HuH-7.5 (cell line): ENCODE results near the gene BRI3.

Source experiments
- DNase-seq: peaks from one replicate; pipeline ENCODE4 v3.0.0; 2011; ENCODE audit warnings: low spot score

BRI3 gene

DNA sequence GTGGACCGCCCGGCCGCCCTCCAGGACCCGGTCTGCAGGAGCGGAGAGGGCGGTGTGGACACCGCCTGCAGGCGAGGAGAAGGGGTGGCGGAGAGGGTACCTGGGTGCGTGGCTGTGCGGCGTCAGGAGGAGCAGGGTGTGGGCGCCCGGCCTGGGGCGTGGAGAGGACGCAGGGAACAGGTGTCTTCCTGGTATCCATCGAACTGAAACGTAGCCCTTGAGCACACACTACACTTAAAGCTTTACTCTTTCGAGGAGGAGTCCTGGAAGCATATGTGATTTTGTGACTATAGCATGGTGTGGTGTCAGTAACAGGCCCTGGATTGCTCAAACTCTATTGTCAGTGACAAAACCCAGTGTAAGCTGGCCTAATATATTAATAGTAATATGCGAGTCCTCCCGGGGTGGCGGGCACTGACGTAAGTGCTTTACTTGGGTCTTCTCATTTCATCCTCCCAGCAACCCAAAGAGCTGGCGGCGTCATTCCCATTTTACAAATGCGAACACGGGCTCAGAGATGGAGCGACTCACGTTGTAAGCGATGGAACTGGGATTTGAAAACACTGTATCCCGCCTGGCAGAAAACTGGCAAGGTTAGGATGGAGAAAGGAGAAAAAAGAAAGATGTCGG lies 28.9 kb upstream of the BRI3 start:
- peak; percentile 52 for DNase-seq

DNA sequence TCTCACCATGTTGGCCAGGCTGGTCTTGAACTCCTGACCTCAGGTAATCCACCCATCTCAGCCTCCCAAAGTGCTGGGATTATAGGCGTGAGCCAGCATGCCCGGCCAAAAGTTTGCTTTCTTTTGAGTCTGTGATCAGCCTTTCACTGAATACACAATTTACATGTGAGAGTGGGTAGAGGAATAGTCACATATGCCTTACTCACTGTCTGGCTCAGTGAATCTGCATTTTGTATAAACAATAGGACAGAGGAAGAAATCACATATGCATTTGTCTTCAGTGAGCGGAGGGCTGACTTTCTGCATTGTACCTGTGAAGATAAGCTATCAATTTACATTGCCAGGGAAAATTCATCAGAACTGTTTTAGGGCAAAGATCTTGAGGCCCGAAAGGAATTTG lies 27.0 kb upstream of the BRI3 start:
- no peak for DNase-seq

DNA sequence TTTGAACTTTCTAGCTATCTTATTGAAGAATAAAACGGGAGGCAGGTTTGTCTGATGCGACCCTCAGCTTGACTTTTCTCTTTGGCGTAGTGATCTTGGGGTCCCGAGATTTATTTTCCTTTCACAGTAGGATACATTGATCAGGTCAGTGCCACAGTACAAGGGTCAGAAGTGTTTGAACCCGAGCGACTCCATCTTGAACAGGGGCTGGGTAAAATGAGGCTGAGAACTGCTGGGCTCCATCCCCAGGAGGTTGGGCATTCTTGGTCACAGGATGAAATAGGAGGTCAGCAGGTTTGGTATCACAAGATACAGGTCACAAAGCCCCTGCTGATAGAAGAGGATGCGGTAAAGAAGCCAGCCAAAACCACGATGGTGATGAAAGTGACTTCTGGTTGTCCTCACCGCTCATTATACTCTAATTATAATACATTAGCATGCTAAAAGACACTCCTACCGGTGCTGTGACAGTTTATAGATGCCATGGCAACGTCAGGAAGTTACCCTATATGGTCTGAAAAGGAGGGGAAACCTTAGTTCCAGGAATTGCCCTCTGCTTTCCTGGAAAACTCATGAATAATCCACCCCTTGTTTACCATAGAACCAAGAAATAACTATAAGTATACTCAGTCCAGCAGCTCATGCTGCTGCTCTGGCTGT lies 26.4 kb upstream of the BRI3 start:
- DNase-seq = no peak

DNA sequence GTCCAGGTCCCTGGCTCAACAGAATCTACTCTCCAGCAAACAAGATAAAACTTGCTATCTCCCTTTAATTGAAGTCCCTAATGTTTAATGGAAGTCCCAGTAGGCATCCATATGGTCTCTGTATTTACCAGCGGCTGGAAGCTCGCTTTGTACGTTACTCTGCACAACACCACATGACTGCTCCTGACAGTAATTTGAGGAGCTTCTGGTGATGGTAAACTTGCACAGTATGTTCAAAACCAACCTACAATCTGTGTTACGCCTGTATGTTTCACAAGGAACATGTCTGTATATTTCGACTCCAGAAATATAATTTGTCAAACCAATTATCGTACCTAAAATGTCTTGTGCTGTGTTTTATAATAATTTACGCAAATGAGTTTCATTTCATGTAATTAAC lies 25.1 kb upstream of the BRI3 start:
- DNase-seq = no peak

DNA sequence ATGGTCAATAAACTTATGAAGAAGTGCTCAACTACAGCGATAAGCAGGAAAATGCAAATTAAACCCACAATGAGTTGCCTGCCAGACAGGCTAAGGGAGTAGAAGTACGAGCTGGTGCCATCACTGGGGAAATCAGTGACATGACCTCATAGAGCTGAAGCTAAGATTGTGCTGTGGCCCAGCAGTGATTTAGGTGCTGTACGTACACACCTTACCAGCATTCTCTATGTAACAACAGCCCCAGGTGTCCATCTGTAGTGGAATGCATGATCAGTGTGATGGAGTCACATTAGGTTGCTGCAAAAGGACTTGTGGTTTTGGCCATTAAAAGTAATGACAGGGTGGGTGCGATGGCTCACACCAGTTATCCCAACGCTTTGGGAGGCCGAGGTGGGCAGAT lies 23.8 kb upstream of the BRI3 start:
- no peak for DNase-seq

DNA sequence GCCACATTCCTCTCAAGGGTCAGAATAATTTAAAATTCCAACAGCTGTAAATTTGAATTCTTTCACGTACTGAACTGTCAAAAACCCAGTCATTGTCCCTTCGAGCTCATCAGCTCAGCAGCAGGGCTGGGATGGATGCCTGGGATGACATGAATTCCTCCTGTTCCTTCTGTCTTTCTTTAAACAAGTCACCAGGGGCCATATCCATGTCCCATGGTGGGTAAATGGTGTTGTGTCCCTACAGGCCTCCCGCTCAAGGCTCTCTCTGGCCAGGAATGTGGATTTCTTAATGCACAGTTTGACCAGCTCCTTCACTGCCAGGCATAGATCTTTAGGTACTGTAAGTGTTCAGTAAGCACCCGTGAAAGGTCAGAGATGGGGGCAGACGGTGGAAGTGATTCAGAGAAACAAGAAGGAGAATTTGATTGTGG lies 15.6 kb upstream of the BRI3 start:
- no peak for DNase-seq

DNA sequence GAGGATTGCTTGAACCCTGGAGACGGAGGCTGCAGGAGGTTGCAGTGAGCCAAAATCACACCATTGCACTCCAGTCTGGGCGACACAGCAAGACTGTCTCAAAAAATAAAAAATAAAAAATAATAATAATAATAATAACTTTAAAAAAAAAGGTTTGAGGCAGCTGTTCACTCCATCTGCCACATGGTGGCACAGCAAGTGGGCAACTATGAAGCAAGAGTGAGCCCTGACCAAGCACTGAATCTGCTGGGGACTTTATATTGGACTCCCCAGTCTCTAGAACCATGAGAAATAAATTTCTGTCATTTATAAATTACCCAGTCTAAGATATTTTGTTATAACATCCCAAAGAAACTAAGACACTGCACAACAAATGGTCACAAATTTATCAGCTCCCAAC lies 14.6 kb upstream of the BRI3 start:
- DNase-seq = no peak

DNA sequence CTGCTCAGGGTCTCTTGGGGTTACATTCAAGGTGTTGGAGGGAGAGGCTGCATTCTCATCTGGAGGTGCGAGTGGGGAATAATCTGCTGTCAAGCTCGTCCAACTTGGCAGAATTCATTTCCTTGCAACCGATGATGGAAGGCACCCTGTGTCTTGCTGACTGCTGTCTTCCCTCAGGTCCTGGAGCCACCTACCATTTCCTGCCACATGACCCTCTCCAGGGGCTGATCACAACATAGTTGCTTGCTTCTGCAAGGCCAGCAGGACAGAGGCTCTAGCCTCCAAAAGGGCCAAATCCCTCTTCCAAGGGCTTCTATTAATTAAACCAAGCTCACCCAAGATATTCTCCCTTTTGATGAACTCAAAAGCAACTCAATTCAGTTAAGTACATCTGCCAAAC lies 14.2 kb upstream of the BRI3 start:
- DNase-seq = no peak

DNA sequence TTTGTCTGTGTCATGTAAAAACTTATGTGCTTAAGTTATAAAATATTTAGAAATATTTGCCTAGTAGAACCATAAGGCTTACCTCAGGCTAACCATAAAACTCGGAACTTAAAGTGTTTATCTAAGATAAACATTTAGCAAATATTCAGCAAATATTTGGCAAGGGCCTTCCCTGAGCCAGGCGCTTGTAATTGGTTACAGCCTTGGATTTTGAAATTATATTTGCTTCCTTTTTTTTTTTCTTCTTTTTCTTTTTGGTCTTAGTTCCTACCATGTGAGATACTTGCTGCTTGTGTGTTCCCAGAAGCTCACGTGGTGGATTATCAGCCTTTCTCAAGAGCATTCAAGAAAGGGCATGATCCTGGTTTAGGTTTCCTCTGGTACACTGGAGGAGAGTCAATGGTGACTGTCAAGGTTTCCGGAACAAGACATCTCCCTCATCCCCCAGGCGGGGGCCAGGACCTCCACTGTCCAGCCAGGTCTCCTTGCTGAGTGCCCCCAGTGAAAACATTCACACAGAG lies 5.2 kb upstream of the BRI3 start:
- peak; percentile 69 for DNase-seq

DNA sequence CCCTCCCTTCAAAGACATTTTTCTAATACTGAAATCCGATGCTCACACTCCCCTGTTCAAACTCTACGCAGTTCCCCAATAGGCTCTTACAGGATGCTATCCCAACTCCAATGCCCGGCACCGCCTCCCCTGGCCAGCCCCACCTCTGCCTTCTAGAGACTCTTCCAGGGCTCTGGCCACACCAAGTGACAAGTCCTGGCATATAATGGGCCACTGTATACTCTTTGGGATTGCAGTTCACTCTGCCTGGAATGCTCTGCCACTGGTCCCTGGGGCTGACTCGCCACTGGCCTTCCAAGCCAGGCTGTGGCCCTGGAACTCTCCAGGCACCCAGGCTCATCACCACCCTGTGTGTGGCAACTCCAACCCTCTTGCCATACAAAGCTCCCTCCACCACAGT lies 3.1 kb upstream of the BRI3 start:
- DNase-seq = no peak

DNA sequence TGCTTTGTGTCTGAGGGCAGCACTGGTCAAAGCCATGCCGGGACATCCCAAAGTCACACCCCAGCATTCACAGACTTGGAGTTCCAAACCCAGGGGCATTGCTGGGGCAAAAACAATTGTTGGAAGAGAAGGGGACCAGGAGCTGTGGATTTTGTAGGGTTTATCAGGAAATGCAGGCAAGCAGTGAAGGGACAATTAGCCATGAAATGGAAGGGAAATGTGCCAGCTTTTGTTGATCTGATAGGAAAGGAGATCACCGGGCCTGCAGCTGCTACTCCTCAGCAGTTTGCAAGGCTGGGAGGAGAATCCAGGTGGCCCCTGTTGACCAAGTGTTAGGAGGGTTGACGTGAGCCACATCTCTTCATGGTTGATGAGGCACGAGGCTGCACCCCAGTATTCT lies 2.5 kb upstream of the BRI3 start:
- DNase-seq = no peak

DNA sequence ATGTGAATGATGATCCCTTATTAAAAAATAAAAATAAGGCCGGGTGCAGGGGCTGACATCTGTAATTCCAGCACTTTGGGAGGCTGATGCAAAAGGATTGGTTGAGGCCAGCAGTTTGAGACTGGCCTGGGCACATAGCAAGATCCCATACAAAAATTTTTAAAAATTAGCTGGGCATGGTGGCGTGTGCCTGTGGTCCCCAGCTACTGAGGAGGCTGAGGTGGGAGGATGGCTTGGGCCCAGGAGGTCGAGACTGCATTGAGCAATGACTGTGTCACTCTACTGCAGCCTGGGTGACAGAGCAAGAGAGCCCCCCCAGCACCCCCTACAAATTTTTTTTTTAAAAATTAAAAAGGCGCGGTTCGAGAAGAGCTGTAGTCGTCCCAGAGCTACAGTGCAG lies 1.2 kb upstream of the BRI3 start:
- no peak for DNase-seq

DNA sequence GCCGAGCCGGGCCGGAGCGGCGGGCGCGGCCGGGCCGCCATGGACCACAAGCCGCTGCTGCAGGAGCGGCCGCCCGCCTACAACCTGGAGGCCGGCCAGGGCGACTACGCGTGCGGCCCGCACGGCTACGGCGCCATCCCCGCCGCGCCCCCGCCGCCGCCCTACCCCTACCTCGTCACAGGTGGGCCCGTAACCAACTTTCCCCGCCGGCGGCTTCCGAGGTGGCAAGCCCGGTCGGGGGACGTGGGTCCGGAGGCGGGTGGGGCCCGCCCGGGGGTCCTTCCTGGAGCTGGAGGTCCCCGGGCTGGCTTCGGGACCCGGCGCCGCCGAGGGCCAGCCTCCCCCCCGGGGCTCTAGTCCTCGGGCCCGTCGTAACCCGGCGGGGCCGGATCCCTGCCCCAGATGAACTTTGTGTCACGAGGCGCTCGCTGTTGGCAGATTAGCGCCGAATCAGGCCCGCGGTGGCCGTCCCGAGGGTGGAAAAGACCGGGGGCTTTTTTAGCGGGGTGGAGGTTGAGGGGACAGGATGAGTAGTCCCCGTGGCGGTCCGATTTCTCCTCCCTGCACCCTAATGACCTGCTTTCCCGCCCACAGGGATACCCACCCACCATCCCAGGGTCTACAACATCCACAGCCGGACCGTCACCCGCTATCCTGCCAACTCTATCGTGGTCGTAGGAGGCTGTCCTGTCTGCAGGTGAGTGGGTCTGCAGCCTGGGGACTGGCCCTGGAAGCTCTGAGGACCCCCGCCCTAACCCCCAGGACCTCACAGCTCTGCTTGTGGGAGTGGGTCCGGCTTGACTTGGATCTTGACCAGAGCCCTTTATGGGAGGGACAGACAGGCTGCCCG lies 496 bp downstream of the BRI3 start:
- no peak for DNase-seq

DNA sequence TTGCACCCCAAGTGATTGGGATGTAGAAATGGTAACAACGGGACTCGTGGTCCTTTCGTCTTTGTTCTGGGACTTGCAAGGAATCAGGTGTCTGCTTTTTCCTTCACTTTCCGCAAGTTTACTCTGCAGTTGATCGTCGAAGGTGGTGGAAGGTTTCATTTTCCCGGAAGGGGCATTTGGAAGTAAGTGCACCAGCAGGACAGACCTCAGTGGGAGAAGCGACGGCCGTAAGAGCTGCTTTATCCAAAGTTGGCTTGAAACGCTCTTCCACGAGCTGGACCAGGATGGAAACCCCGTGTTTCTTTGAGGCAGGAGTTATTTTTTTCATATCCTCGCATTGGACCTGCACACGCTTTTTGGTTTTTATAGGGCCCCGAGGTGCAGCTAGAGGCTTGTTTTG lies 1.2 kb downstream of the BRI3 start:
- no peak for DNase-seq

DNA sequence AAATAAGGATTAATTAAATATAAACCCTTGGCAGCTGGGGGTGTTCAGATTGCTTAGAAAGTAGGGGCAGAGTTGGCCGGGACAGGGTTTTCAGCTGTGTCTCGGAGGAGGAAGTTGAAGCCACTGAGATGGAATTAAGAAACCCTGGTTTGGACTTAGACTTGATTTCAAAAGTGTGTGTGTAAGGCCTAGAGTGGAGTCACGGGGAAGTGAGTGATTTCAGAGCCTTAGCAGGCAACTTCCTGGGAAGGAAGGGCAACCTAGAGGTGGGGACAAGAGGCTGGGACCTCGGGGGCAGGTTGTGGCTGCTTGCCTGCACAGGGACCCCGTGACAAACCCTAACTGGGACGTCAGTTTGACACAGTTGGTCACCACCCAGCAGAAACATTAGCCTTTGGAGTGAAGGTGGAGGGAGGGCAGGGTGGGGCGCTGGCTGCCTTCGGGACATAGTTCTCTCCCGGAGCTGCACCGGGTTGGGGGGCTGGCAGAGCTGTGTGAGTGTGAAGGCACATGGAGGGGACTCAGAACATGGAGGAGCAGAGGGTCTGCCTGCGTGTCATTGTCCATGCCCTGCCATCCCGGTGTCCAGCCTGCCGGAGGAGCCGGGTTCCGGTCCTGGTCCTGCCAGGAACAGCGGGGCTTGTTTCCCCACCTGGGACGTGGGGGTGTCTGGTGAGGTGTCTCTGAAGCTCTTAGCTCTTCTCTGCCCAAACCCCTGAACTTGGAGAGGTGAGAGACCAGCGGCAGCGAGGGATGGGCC lies 1.8 kb downstream of the BRI3 start:
- no peak for DNase-seq

DNA sequence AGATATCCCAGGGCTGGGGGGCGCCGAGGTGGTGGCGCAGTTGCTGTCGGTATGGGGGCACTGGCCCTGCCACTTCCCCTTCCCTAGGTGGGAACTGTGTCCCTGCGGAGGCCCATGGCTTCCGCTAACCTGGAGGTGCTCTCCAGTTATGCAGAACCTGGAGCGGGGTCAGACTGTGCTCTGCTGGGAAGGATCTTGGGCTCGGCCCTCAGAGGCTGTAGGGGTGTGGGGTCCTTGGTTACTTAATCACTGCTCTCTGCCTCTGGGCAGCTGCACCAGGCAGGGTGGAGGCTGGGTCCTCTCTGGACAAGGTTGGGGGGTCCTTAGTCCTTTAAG lies 2.4 kb downstream of the BRI3 start:
- no peak for DNase-seq

DNA sequence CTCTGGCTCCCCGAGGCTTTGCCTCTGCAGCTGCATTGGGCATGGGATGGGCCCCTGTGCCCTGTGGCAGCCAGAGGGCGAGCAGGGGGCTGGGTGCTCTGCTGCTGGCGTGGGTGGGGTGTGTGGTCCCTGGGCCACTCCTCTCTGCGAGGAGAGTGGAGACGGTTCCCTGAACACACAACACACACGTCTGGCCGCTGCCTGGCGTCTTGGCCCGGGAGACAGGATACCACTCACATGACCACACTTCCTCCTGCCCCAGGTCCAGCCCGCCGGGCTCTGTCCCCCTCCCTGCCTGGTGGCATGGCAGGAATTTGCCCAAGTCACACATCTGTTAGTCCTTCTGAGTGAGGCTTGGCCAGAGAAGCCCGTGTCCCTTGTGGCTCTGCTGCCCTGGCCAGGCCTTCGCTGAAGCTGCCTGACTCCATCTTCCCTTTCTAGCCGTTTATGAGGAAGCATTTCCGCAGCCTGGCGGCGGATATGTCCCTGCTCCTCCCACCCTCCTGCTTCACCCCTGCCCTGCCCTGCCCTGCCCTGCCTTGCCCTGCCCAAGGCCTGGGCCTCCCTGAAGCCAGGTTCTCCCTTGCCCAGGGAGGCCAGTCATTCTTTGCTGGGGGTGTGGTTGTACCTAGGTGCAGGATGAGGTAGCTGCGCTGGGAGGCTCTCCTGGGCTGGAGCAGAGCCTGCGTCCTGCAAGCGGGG lies 3.0 kb downstream of the BRI3 start:
- DNase-seq = no peak

DNA sequence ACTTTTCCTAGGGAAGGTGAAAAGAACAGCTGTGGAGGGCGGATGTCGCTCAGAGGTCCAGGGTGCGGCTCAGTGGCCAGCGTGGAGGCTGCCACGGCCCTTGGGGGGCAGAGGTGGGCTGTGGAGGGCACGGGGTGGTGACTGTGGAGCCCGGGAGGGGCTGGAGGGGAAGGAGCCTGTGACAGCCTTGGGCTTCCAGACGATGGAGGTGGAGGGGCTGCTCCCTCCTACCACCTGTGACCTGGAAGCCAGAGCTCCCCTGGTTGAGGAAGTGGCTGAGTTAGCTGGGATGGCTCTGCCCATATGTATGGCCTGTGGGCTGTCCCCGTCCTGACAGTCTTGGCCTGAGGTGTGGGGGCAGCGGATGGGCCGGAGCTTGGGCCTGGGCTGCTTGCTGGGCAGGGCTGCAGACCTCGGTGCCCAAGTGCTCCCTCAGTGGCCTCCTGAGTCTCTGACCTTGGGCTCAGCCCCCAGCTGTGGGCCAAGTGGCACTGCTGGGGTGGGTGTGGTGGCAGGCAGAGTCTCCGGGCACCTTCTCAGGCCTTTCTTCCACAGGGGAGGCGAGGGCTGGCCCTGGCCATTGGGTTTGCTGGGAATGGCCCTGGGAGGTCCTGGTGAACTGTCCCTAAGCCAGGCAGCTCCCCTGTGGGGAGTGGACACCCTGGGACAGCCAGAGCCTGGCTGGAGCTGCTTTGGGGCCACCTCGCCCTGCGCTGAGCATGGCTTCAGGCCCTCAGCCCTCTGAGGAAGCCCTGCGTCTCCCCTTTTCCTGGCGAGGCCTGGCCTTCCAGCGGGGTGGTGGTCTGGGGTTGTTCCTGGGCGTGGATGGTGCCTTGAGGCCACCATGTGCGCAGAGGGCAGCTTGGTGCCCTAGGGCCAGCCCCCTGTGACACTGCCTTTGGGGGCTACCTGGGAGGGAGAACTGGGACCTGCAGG lies 3.9 kb downstream of the BRI3 start:
- no peak for DNase-seq

DNA sequence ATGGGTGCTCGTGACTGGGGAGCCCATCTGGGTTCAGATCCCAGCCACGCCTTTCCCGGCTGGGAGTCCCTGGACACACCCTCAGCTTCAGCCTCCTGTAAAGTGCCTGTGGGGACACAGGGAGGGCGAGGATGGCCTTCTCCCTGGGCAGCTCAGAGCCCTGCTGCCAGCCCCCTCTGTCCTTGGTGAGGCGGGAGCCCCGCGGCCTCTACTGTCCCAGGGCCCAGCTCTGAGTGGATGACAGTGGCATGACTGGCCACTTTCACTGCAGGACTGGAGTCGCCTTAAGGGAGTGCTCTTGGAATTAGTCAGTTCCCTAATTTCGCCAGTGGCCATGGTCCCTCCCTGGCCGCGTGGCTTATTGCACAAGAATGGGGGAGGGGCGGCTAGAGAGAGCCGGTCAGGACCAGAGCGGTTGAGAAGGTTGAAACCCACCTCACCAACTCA lies 4.6 kb downstream of the BRI3 start:
- DNase-seq = no peak

DNA sequence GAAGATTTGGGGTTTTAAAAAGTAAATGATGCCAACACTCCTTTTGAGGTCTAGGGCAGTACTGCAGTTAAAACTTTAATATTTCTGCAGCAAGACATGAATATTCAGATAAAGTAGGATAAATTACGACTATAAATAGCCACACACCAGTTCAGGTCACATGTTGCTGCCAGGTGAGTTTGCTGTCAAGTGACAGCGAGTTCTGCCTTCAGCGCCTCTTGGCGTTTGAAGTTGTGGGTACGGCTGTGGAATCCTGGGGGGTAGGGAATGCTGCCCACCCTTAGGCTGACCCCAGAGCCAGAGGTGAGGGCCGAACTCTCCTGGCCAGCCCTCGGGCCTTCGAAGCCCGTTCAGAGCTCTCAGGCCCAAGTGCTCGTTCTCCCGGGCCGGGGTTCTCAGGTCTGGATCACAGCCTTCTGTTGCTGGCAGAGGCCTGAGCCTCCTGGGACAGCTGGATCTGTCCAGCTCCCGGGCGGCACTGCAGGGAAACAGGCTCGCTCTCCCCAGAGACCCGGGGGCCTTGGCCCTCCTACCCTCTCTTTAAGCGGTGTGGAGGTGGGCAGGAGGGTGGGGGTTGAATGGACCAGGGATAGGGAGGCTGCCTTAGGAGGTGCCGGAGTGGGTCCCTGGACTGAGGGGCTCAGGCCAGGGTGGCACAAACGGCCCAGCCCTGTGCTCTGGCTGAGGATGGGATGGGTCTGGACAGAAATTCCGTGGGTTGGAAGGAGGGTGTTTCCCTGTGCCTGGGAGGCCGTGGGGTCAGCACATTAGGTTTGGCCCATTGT lies 5.4 kb downstream of the BRI3 start:
- DNase-seq = no peak
